ENCODE data around the gene RASGEF1B.
"Not testable (repeated sequence)": the region's sequence is repeated elsewhere in the genome, so short reads cannot be mapped to it uniquely, and the experiment has no call there.

Gene RASGEF1B

GRCh38 chr4:81498046-81498445, 26.3 kb upstream of the RASGEF1B start:
- no peak for DNase-seq

DNA sequence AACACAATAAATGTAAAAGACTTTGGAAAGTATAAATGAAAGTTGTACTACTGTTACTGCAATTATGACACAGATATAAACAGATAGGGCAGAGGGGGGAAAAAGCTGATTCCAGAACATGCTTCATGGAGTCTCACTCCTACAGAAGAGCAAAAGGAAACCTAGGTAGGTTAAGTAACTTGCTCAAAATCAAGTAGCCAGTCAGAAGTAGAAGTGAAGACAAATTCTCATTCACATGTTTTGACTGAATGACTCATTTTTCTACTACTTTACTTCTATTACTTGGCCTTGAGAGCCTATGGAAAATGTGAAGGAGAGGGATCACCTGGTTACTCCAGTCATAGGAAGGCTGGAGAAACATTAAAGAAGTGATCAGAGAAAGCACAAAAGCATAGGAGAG, 23.6 kb upstream of the RASGEF1B start:
- DNase-seq: no peak

DNA sequence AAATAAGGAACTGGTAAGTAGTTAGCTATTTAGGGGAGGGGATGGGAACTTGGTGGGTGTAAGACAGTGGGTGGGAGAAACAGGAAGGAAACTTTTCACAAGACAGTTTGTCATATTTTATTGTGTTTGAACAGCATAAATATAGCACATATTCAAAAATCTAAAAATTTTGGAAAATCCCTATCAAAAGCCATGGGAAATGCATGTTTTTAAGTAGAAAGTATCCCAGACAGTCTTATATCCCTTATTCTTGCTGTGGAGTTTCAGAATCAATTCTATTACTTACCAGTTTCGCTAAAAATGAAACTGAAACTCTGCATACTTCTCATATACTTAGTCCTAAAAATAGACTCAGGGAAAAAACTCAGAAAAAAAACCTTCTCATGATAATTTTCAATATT, 22.3 kb upstream of the RASGEF1B start:
- DNase-seq: no peak

GRCh38 chr4:81492606-81493230, 21.0 kb upstream of the RASGEF1B start:
- no peak for DNase-seq

DNA sequence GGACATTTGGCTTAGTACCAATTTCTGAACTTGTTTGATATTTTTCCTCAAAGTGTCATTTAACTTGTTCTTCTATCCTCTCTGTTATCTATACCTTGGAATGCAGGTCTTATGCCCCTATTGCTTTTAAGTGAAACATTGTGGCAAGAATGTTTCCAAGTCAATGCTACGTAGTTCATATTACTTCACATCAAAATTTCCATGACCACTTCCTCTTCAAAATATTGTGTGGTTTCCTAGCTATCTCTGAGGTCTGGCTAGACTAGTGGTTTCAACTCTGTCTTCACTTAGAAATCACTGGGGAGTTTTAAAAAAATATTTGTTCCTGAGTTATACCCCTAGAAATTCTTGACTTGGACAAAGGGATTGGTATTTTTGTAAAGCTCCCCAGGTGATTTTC, 20.2 kb upstream of the RASGEF1B start:
- DNase-seq: no peak

GRCh38 chr4:81490403-81491160, 18.9 kb upstream of the RASGEF1B start:
- no peak for DNase-seq

DNA sequence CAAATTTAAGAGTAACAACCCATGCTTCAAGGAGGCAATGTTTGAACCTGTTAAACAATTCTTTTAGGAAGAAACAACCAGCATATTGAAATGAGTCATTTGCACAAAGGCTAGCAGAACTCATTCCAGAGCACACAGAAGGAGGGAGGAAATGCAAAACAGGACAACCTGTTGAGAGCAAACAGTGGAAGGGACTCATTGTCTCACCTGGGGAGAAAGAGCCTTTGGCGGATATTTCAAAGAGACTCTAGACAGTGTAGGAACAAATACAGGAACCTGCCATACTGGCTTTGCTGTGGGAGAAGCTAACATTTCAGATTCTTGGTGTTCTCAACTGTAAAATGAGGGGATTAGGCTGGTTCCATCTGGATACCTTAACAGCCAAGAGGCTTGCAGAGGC, 14.8 kb upstream of the RASGEF1B start:
- DNase-seq: no peak

DNA sequence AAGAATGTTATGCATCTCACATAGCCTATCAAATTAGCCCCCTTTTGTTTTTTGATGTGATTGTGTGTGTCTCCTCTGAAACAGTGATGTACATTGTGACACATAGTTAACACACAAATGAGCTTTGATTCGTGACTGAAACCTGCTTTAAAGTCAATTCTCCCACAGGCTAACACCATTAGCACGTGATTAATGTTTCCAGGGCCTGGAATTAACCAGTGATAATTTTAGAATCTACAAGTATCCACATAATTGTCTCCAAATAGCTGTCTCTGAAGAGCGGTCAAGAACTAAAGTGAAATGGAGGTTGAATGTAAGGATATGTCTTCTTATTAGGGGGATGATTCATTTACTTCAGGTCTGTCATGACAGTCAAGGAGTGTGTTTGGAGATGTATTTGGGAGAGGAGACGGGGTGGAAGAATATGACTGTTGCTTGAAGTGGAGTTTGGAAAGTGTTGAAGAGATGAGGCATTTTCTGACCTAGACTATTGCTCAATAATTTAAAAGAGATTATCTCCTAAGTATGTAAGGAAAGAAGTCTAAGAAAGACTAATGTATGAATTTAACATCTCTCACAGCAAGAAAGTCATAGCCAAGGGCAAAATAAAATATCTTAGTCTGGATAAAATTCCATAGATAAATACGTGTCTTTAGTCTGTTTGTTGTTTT, 13.7 kb upstream of the RASGEF1B start:
- peak; percentile 71 for DNase-seq

GRCh38 chr4:81482326-81482725, 10.6 kb upstream of the RASGEF1B start:
- DNase-seq: no peak

- no peak for DNase-seq
Observed at GRCh38 chr4:81481151-81481550, 9.4 kb upstream of the RASGEF1B start.

DNA sequence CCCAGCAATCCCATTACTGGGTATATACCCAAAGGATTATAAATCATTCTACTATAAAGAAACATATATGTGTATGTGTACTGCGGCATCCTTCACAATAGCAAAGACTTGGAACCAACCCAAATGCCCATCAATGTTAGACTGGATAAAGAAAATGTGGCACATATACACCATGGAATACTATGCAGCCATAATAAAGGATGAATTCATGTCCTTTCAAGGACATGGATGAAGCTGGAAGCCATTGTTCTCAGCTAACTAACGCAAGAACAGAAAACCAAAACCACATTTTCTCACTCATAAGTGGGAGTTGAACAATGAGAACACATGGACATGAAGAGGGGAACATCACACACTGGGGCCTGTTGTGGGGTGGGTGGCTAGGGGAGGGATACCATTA, 7.9 kb upstream of the RASGEF1B start:
- not testable (repeated sequence) for DNase-seq

GRCh38 chr4:81473331-81474265, 1.9 kb upstream of the RASGEF1B start:
- not testable (repeated sequence) for DNase-seq

DNA sequence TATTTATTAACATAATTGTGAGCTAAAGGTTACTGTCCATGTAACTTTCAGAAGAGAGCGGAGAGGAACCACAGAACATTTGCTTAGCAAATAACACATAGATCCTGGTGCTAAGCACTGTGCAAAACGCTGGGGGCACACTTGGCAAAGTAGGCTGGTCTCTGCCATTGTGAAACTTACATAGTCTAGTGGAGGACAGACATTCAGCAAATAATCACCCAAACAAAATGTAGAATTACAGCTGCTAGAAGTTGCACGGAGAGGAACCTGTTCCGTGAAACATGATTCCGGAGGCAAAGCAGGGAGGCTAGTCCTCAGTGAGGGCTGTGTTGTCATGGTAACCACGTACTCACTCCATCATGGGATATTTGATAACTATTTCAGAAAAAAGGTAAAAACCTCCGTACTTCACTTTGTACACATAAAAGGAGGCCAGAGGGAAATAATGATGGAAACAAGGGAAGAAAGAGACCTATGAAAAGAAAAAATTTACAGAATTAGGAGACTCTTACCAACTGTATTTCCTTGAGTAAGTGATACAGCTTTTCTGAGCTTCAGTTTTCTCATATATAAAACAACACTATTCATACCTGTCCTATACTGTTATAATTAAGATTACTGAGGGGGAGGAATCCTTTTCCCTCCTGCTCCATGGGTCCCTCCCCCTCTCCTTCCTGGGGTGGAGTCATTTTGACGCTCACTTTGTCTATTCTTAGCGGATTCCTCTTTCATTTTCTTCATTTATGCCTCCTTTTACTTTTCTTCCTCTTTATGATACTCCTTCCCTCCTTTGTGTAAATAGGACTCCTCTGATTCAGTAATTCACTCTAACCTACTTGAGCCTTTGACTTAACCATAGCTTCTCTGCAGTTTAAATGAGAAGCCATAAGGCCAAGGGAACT, 825 bp upstream of the RASGEF1B start:
- DNase-seq: peak; percentile 68

GRCh38 chr4:81471298-81471587, 464 bp downstream of the RASGEF1B start:
- DNase-seq: peak; percentile 47

GRCh38 chr4:81470456-81471297, 1.0 kb downstream of the RASGEF1B start:
- peak; percentile 81 for DNase-seq

GRCh38 chr4:81469781-81470455, 1.8 kb downstream of the RASGEF1B start:
- DNase-seq: peak; percentile 32

- DNase-seq: peak; percentile 23
Observed at GRCh38 chr4:81468678-81469077, 3.0 kb downstream of the RASGEF1B start.

- no peak for DNase-seq
Observed at GRCh38 chr4:81467672-81467964, 4.1 kb downstream of the RASGEF1B start.

GRCh38 chr4:81466841-81467671, 4.7 kb downstream of the RASGEF1B start:
- peak; percentile 86 for DNase-seq

Measured in NCI-H82 (cell line).